HG02678 (cell line): ENCODE results near the gene VRK3.
"Not testable (repeated sequence)": the region's sequence is repeated elsewhere in the genome, so short reads cannot be mapped to it uniquely, and the experiment has no call there.

Experiments
- ATAC-seq: cut with Tn5 transposase; IDR thresholded peaks from one replicate; pipeline ENCODE4 v1.9.1; 2021; ENCODE audit warnings: mild to moderate bottlenecking, moderate library complexity; ENCODE audit not compliant: unreplicated experiment

VRK3 gene

GRCh38 chr19:49988433-49988832 is 36.7 kb downstream of the VRK3 start:
- ATAC-seq = no peak

GRCh38 chr19:49988007-49988406 is 37.2 kb downstream of the VRK3 start:
- no peak for ATAC-seq

GRCh38 chr19:49987159-49987698 is 37.9 kb downstream of the VRK3 start:
- no peak for ATAC-seq

- no peak for ATAC-seq
Observed at GRCh38 chr19:49986354-49986753, 38.8 kb downstream of the VRK3 start.

- ATAC-seq = no peak
Observed at GRCh38 chr19:49985871-49986270, 39.3 kb downstream of the VRK3 start.

GRCh38 chr19:49984491-49984890 is 40.7 kb downstream of the VRK3 start:
- no peak for ATAC-seq

GRCh38 chr19:49983645-49984229 is 41.4 kb downstream of the VRK3 start:
- no peak for ATAC-seq

GRCh38 chr19:49981603-49982593 is 43.3 kb downstream of the VRK3 start:
- no peak for ATAC-seq

GRCh38 chr19:49978324-49978723 is 46.8 kb downstream of the VRK3 start:
- no peak for ATAC-seq

GRCh38 chr19:49977881-49978280 is 47.3 kb downstream of the VRK3 start:
- no peak for ATAC-seq

- no peak for ATAC-seq
Observed at GRCh38 chr19:49977076-49977475, 48.1 kb downstream of the VRK3 start.

- ATAC-seq = no peak
Observed at GRCh38 chr19:49976496-49976895, 48.7 kb downstream of the VRK3 start.

- no peak for ATAC-seq
Observed at GRCh38 chr19:49975051-49975450, 50.1 kb downstream of the VRK3 start.

- ATAC-seq = no peak
Observed at GRCh38 chr19:49973987-49974386, 51.2 kb downstream of the VRK3 start.

- no peak for ATAC-seq
Observed at GRCh38 chr19:49972841-49973240, 52.3 kb downstream of the VRK3 start.

- no peak for ATAC-seq
Observed at GRCh38 chr19:49971991-49972411, 53.2 kb downstream of the VRK3 start.

- not testable (repeated sequence) for ATAC-seq
Observed at GRCh38 chr19:49969355-49969754, 55.8 kb downstream of the VRK3 start.

GRCh38 chr19:49968279-49968922 is 56.8 kb downstream of the VRK3 start:
- no peak for ATAC-seq

GRCh38 chr19:49960980-49961379 is 64.2 kb downstream of the VRK3 start, which contains the start of gene SIGLEC11:
Gene SIGLEC11 (minus strand): TSS chr19:49961172. CDS start chr19:49961081, 91 bp downstream.
- ATAC-seq = not testable (repeated sequence)

- not testable (repeated sequence) for ATAC-seq
Observed at GRCh38 chr19:49959892-49960291, 65.3 kb downstream of the VRK3 start.

- ATAC-seq = not testable (repeated sequence)
Observed at GRCh38 chr19:49958596-49958995, 66.6 kb downstream of the VRK3 start.
